ENCODE data around the gene UNC13D.

DNA sequence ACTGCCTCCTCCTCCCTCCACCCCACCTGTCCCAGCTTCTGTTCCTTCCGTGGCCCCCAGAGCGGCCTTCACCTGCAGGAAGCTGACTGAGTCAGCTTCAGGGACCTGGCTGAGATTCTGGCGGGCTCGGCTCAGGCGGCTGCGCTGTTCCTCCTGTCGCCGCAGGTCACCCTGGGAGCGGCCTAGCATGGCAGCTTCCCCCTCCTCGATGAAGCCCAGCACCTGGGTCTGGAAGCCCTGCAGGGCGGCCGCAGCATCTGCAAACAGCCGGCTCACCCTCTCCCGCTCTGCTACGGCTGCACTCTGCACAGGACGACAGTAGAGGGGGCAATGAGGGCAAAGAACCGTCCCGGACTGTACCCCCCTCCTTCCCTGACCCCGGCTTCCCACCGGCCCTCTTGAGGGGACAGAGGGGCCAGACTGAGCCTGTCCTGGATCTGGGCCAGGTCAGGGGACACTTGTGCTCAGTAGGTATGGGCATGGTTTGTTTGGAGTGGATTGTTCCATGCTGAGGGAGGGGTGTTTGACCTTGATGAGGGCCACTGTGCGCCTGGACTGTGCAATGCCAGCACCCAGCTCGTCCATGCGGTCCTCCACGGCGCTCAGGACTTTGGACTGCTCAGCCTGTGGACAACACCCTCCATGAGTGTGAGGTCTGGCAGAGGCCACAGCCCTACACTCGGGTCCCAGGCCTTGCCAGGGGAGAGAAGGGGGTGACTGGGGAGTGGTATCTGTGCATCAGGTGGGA lies 32.2 kb upstream of the UNC13D start:
- TF ChIP-seq CTCF (IDR thresholded peaks at IDR 0.05) (peak in 1 of 3 experiments; percentile 13), POLR2AphosphoS5 (IDR thresholded peaks at IDR 0.05; ENCODE audit: insufficient read depth in 1 of 2, low read depth in 1 of 2) (peak in 1 of 2 donors; percentile 20)
